ENCODE measurements around the gene LRRC25.

- no peak for TF ChIP-seq MAX (IDR thresholded peaks at IDR 0.05)
- no peak for TF ChIP-seq CEBPB (IDR thresholded peaks at IDR 0.05)
- TF ChIP-seq FOXM1 (IDR thresholded peaks at IDR 0.05; ENCODE audit: borderline replicate concordance, low read depth) = no peak
These were observed 49.5 kb upstream of the LRRC25 start for GRCh38 chr19:18446811-18447359.

Measured in Ishikawa (cell line).